Activated naive CD4-positive, alpha-beta T cell (primary cell): Measurements from ENCODE around the gene KRT6C.
"Not testable (repeated sequence)": the region's sequence is repeated elsewhere in the genome, so short reads cannot be mapped to it uniquely, and the experiment has no call there.

ENCODE experiments used
- DNase-seq, 4 experiments: peaks; one replicate each; lab custom pipeline; 2025; lab: John Stamatoyannopoulos, UW

KRT6C gene

DNA sequence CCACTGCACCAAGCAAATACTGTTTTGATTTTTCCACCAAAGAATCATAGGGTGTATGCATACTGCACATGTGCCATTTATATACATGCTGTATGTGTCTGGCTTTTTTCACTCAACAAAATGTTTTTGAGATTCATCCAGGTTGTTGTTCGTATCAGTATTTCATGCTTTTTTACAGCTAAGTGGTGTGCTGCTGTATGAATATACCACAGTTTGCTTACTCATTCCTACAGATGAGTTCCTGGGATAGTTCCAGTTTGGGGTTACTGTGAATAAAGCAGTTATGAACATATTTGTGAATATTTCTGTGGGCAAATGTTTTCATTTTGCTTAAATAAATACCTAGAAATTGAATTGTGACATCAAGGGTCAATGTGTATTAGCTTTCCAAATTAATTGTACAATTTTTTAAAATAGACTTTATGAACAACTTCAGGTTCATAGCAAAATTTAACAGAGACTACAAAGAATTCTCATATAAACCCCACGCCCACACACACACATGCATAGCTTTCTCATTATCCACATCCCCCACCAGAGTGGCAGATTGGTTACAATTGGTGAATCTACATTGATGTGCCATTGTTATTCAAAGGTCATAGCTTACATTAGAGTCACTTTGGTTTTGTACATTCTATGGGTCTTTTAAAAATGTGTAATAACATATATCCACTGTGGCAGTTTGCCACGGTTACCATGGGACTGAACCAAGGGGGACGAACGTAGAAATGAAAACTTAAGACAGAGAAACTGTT lies 26.4 kb upstream of the KRT6C start:
- no peak for DNase-seq

DNA sequence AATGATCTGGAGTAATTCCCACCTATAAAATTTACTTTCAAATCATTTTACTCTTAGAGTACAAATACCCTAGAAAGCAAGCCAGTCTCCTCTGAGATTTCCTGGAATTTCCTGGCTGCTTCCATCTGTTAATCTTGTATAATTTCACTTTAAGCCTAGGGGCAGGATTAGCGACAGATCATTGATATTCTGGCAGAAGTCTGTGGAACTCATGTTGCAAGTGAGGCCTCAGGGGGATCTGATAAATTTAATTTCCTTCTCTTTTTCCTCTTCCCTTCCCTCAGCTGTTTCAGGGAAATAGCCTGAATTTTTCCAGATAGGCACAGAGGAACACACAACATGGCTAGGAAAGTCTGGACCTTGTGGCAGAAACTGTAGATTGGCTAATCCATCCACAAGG lies 25.3 kb upstream of the KRT6C start:
- no peak for DNase-seq

DNA sequence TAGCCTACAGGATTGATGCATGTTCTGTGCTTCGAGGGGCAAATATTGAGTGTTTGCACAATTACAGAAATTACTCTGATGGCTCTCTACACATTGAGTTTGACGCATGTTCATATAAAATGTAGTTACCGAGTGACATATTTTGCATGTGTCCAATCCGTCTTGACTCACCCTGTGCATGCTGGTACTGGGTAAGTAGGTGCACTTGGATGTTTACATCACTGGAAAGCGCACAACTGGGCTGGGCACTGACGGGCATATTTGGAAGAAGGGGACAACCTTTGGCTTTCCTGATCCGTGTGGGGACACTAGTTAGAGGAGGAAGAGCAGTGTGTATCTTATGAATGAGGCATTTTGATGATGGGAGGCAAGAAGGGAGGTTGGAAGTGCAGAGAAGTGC lies 24.4 kb upstream of the KRT6C start:
- DNase-seq: no peak

DNA sequence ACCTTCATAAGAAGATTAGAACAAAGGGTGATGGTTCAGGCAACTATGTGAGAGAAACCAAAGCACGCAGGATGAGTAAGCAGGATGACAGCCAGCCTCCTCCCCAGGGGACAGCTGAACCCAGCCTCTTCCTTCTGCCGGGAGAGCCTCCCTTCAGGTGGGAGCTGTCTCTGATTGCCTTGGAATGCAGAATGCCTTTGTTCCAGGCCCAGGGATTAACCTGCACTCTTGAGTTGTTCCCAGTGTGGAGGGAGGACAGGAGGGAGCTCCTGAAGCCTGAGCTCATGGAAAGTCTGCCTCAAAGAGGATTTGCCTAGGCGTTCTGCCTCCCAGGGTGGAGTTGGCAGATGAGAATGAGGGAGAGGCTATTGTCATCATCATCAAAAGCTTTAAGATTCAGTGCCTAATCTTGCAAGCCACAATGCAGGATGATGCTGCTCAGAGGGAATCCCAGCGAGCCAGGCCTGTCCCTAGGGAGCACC lies 23.0 kb upstream of the KRT6C start:
- DNase-seq: no peak

DNA sequence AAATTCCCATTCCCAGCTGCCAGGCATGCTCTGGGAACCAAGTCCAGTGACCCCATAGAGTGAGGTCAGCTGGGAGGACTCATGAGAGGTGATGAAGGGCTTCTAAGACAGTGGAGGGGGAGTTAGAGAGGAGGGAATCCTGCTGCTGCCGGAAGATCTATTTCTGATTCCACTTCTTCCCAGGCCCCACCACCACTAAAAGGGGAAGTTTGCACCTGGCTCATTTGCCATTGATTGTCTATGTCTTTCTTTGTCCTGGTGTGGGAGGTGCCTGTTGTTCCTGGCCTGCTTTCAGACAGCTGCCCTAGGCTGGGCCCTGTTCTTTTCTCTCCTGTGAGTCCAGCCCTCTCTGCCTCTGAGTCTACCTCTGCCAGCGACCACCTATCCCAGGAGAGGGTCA lies 22.4 kb upstream of the KRT6C start:
- no peak for DNase-seq

DNA sequence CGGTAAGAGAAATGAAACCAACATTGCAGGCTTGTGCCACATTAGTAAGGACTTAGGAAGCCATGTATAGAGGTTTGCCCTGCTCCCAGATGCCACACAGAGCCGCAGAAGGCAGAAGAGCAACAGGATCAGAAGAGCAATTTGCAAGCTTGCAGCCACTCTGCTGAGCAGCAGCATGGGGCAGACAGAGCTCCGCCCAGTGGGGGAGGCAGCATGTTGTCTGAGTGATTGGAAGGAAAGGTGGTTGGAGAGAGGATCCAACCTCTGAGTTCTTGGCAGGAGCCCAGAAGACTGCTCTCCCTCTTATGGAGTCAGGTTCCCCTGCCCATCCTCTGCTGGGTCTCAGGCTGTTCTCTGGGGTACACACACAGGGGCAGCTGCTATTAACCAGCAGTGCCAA lies 21.8 kb upstream of the KRT6C start:
- DNase-seq: no peak

DNA sequence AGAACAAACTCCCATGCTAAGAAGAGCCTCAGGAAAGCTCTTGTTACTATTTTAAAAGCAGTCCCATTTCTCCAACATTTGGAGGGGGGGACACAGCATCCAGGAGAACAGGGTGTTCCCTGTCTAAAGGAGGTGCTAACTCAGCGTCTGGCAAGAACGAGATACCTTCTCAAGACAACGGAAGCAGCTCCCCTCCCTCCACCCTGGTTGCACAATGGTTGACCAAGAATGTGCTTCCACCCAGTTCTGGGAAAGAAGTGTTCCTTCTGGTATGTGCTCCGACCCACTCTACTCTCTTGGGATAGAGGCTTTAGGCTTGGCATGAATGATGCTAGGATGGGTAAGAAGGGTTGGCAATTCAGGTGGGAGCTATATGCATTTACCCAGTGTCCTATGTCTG lies 20.9 kb upstream of the KRT6C start:
- no peak for DNase-seq

DNA sequence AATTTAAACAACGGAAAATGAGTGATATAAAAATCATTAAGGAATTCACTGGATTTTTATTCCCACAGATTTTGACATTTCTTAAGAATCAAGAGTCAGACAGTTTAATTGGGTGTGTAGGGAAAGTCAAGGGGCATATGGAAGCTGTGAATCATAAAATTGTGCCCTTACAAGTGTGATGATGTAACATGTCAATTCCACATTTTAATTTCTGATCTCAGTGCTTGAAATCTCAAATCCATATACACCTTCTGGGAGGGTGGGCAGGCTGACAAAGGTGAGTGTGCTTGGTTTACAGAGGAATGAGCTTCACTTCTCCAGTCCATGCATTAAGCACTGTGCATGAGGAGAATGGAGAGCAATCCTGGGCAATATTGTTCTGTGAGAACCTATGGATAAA lies 20.5 kb upstream of the KRT6C start:
- DNase-seq: no peak

DNA sequence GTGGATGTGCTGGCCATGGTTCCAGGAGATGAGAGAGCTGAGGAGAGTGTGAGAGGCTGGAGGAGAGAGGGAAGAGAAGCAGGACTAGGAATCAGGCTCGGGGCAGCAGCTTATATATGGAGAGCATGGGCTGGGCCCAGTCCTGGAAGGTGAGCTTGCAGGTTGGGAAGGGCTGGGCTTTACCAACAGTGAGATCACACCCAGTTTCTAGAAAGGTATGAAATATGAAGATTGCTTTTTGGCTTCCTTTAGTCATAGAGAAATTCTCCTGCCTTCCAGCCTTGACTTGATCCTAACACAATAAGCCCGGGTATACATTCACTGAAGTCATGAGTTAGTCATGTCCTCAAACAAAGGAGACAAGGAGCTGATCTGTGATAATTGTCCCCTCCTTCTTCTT lies 19.6 kb upstream of the KRT6C start, which contains the start of gene KRT6A:
TSS of gene KRT6A (minus strand) at position 86 of the 400 bp plus-strand sequence. CDS start at position 17, 69 bp downstream.
- DNase-seq: no peak

DNA sequence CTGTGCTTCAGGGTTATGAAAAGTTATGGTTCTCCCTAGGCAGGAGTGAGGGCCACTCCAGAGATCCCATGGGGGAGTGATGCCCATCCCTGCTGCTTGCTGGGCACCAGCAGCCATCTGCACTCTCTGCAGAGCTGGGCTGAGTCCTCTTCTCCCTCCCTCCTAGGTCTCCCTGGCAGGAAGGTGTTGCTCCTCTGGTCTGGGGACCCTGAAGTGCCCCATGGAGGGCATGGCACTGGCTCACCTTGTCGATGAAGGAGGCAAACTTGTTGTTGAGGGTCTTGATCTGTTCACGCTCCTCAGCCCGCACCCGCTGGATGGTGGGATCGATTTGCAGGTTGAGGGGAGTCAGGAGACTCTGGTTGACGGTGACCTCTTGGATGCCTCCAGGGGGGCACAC lies 18.8 kb upstream of the KRT6C start:
- not testable (repeated sequence) for DNase-seq

DNA sequence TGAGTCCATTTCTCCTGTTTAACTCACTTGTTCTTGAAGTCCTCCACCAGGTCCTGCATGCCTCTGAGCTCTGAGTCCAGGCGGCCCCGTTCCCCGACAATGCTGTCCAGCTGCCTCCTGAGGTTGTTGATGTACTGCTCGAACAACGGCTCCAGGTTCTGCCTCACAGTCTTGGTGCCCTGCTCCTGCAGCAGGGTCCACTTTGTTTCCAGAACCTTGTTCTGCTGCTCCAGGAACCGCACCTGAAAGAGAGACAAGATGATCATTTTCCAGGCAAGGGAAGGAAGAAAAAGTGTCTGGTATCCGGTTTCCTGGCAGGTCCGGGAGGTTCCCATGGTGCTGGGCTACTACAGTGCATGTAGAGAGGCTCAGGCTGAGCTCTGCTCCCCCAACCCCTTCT lies 17.9 kb upstream of the KRT6C start:
- DNase-seq: not testable (repeated sequence)

DNA sequence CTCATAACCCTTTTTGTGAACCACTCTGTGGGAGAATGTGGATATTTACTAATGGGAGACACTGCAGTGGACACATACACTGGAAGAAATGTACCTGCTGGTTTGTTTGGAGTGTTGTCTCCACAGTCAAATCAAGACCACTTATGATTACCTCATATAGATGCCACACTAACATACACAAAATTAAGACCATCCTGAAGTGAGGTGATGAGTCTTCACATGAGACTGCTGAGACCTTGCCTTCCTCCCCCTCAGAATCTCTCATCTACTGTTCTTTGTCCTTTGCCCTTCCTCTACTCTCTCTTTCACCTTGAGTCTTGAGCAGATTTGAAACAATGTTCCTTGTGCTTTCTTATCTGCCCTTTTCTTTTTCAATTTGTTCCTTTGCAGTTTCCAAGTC lies 15.1 kb upstream of the KRT6C start:
- DNase-seq: no peak

DNA sequence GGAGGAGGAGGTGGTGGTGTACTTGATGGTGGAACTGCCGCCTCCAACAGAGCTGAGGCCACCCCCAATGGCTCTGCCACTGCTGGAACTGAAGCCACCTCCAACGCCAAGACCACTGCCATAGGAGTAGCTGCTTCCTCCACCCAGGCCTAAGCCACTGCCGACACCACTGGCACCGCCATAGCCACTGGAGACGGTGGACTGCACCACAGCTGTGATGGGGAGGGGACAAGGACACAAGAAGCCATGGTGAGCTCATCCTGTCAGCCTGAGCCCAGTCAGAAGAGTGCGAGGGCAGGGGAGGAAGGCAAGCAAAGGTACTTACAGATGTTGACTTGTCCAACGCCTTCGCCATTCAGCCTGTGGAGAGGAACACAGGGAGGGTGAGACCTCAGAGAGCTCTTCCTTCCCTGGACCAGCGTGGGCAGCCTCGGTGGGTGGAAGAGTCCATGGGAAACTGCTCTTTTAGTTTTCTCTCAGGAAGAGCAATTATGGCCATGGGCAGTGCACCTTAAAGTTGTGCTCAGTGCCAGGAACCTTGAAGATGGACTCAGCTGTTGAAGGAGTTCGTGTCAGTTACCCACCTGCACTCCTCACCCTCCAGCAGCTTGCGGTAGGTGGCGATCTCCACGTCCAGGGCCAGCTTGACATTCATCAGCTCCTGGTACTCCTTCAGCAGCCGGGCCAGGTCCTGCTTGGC lies 14.3 kb upstream of the KRT6C start:
- DNase-seq: not testable (repeated sequence)

DNA sequence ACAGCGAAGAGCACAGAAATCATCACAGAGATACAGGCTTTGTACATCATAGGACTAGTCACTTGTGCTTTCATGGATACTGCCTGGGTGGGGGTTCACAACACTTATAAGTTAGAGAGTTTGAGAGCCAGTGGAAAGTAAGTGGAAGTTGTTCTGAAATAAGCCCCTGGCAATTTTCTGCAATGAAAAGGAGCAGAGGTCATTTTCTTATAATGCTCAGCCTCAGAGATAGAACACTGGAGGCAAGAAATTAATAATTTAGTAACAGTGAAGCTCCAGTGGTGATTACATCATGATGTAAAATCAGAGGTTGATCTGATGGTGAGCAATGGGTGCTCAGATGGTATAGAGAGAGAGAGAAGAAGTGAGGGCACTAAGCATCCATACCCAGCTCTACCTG lies 13.6 kb upstream of the KRT6C start:
- no peak for DNase-seq

DNA sequence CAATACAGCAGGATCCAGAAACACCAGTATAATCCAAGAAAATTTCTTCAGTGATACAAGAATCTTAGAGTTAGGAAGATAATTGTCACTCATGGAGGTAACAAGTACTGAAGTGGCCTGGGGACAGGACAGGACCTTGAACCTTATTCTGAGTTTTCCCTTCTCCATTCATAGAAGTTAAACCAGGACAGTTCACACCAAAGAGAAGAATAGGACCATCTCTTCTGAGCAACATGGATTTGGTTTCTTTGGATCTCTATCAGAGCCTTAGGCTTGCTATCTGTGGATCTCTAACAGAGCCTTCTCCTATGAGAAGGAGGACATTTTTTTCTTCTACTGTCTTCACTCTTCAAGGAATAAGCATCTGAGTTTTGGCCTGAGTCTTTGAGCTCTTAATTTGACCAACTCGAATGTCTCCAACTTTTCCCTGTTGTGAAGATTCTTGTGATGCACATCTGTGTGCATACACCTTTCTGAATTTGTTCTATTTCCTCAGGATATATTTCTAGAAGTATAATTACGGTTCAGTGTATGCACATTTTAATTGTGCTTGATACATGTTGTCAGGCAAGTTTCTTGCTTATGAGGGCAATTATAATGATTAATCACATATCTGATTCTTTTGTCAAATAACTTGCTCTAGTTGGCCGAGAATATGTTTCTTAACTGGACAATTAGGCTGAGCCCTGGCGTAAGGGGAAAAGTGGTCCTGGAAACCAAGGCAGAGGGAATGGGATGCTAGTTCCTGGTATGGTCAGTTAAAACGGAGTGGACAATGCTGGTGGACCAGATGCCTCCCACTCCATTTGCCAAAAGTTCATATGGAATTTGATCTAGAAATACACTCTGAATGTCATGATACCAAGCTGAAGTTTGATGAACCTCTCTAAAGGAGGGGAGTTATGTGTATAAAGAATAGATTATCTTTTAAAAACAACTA lies 12.8 kb upstream of the KRT6C start:
- DNase-seq: no peak

DNA sequence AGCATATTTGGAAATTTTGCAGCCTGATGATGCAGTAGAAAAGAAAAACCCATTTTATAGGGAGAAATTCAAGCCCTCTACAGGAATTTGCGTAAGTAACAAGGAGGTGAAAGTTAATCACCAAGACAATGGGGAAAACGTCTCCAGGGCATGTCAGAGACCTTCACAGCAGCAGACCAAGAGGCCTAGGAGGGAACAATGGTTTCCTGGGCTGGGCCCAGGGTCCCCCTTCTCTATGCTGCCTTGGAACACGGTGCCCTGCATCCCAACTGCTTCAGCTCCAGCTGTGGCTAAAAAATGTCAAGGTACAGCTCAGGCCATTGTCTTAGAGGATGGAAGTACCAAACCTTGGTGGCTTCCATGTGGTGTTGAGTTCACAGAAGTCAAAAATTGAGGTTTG lies 6.5 kb upstream of the KRT6C start:
- DNase-seq: no peak

DNA sequence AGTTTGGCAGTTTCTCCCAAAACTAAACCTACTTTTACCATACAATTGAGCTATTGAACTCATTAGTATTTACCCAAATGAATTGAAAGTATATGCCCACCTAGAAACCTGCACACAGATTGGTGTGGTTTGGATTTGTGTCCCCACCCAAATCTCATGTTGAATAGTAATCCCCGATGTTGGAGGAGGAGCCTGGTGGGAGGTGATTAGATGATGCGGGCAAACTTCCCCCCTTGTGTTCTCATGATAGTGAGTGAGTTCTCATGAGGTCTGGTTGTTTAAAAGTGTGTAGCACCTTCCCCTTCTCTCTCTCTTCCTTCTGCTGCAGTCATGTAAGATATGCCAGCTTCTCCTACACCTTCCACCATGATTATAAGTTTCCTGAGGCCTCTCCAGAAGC lies 4.0 kb upstream of the KRT6C start:
- DNase-seq: no peak

DNA sequence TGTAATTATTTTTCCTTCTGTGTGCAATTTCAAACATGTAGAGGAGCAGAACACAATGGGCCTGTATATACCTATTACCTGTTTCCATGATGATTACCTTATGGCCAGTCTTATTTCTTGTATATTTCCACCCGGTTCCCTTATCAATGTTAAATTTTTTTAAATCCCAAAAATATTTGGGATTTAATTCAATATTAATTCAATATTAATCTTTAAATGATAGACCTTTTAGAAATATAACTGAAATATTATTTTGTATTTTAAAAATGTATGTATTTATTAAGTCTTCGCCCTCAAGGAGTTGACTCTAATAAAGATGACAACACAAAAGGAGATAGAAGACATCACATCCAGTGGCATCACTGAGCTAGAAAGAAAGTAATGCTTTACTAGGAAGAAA lies 607 bp upstream of the KRT6C start:
- DNase-seq: no peak

DNA sequence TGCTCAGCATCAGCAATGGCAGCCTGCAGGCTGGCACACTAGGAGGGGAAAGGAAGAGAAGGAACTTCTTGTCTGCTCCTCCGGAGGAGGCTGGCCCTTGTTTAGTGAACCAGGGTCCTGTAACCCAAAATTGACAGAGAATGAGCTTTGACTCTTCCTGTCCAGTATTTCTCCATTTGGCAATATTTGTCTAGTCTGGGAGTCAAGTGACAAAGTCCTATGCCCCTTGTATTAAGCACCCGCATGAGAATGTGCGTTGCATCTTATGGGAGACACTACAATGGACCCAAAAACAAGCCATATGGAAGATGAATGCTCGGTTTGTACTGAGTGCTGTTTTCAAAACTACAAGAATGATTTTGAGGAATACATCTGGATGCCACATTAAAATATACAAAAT lies 3.8 kb downstream of the KRT6C start:
- DNase-seq: no peak

DNA sequence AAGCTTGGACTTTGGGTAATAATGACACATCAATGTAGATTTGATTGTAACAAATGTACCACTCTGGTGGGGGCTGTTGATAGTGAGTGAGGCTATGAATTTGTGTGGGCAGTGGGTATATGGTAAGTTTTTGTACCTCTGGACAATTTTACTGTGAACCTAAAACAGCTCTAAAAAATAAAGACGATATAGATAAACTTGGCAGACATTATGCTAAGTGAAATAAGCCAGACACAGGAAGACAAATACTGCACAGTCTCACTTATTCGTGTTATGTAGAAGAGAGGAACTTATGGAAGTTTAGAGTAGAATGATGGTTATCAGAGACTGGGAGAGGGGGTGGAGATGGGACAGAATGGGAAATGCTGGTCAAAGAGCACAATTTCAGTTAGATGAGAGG lies 8.7 kb downstream of the KRT6C start:
- no peak for DNase-seq

DNA sequence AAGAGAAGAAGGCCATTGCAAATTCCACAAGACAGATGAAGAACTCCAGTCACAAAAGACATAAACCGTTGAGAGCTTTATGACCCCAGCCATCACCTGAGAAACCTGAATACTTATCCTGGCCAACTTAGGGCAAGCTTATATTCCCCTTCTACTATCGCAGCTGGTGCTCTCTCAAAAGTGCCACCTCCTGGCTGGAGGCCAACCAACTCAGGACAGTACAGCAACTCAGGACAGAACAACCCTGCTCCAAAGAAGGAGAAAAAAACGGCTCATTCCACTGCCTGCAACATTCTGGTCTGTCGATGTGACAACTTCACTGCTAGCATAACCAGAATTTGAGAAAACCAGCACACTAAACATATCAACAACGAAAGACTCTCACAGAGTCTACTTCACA lies 11.9 kb downstream of the KRT6C start:
- no peak for DNase-seq

DNA sequence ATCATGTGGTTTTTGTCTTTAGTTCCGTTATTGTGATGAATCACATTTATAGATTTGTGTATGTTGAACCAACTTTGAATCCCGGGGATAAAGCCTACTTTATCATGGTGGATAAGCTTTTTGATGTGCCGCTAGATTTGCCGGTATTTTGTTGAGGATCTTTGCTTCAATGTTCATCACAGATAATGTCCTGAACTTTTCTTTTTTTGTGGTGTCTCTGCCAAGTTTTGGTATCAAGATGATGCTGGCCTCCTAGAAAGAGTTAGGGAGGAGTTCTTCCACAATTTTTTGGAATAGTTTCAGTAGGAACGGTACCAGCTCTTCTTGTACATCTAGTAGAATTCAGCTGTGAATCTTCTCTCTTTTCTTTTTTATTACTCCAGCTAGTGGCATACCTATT lies 14.7 kb downstream of the KRT6C start:
- no peak for DNase-seq

DNA sequence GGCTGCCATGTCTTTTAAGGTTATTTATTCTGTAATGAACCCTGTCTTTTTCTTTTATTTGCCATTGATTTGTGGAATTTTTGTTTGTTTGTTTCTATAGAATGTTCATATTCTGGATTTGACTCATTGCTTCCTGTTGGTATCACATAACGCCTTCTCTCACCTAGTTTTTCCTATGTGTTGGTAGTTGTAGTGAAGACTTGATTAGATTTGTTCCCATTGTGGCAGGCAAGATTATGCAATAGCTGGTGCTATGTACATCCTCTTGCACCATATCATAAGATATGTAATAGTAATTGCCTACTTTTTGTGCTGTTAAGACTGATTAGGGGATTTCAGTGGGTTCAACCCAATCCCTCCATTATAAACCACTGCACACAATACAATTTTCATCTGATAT lies 17.8 kb downstream of the KRT6C start:
- DNase-seq: no peak
